Liver (tissue), 9 donors: Measurements from ENCODE around the gene GAB2. TPM values are rescaled to one million over a fixed set of nuclear protein-coding genes. Genes with fewer than 3 reads are reported as not detected.

Experiments
- DNase-seq: peaks from one replicate; pipeline ENCODE4 v3.0.0-alpha.2; 2017; ENCODE audit warnings: low spot score
- H3K27ac ChIP-seq, 2 donors: one replicate each; pipeline ENCODE4 v1.7.0; 2013; ENCODE audit warnings: inconsistent platforms in 2 of 2, low read length in 2 of 2, control low read depth in 1 of 2, low read depth in 1 of 2, mild to moderate bottlenecking in 1 of 2
- H3K27me3 ChIP-seq, 4 donors: one replicate each; pipeline versions ENCODE4 v1.6.1 to v1.7.0; 2013; ENCODE audit warnings: low read length in 3 of 4, inconsistent platforms in 1 of 4, mild to moderate bottlenecking in 1 of 4, moderate library complexity in 1 of 4; ENCODE audit not compliant: control insufficient read depth in 4 of 4, insufficient read depth in 4 of 4
- H3K36me3 ChIP-seq, 4 donors: one replicate each; pipeline versions ENCODE4 v1.6.1 to v1.7.0; 2013; ENCODE audit warnings: low read length in 3 of 4, mild to moderate bottlenecking in 3 of 4, low read depth in 1 of 4, moderate library complexity in 1 of 4; ENCODE audit not compliant: control insufficient read depth in 4 of 4, insufficient read depth in 3 of 4
- H3K4me1 ChIP-seq, 4 donors: one replicate each; pipeline versions ENCODE4 v1.6.1 to v1.7.0; 2013; ENCODE audit warnings: low read length in 3 of 4, mild to moderate bottlenecking in 3 of 4, moderate library complexity in 1 of 4; ENCODE audit not compliant: control insufficient read depth in 4 of 4, insufficient read depth in 4 of 4
- H3K4me3 ChIP-seq, 3 donors: one replicate each; pipeline versions ENCODE4 v1.6.1 to v1.7.0; 2013; ENCODE audit warnings: low read length in 3 of 3, control low read depth in 1 of 3, low read depth in 1 of 3, mild to moderate bottlenecking in 1 of 3
- H3K9ac ChIP-seq, 2 donors: one replicate each; pipeline ENCODE4 v1.7.0; 2013; ENCODE audit warnings: low read length in 2 of 2, mild to moderate bottlenecking in 2 of 2, moderate library complexity in 2 of 2, control low read depth in 1 of 2, low read depth in 1 of 2
- H3K9me3 ChIP-seq, 4 donors: one replicate each; pipeline versions ENCODE4 v1.6.1 to v1.7.0; 2013; ENCODE audit warnings: low read length in 3 of 4; ENCODE audit not compliant: control insufficient read depth in 4 of 4
- FOXA1 ChIP-seq: IDR thresholded peaks from 2 replicates; pipeline ENCODE4 v1.6.1; 2016; ENCODE audit warnings: antibody characterized with exemption
- FOXA2 ChIP-seq: IDR thresholded peaks from 2 replicates; pipeline ENCODE4 v1.6.1; 2016; ENCODE audit warnings: antibody characterized with exemption
- GABPA ChIP-seq, 2 donors: IDR thresholded peaks in 1 of 2; conservative IDR thresholded peaks in 1 of 2; 2 replicates each; pipeline ENCODE4 v1.6.1; 2016; ENCODE audit warnings: antibody characterized with exemption in 2 of 2, mild to moderate bottlenecking in 1 of 2, moderate library complexity in 1 of 2
- HNF4A ChIP-seq, 2 donors: conservative IDR thresholded peaks; 2 replicates each; pipeline ENCODE4 v1.6.1; 2016; ENCODE audit warnings: antibody characterized with exemption in 2 of 2, mild to moderate bottlenecking in 2 of 2
- JUND ChIP-seq, 2 donors: IDR thresholded peaks; 2 replicates each; pipeline ENCODE4 v1.6.1; 2016; ENCODE audit warnings: antibody characterized with exemption in 2 of 2
- NR2F2 ChIP-seq: IDR thresholded peaks from 2 replicates; pipeline ENCODE4 v1.6.1; 2016; ENCODE audit warnings: antibody characterized with exemption
- RAD21 ChIP-seq, 2 donors: IDR thresholded peaks; 2 replicates each; pipeline ENCODE4 v1.6.1; 2016; ENCODE audit warnings: antibody characterized with exemption in 2 of 2, mild to moderate bottlenecking in 2 of 2
- RXRA ChIP-seq, 2 donors: IDR thresholded peaks; 2 replicates each; pipeline ENCODE4 v1.6.1; 2017 to 2018; ENCODE audit warnings: antibody characterized with exemption in 2 of 2, mild to moderate bottlenecking in 1 of 2
- SP1 ChIP-seq: IDR thresholded peaks from 2 replicates; pipeline ENCODE4 v1.6.1; 2018; ENCODE audit warnings: antibody characterized with exemption, mild to moderate bottlenecking
- TAF1 ChIP-seq: conservative IDR thresholded peaks from 2 replicates; pipeline ENCODE4 v1.6.1; 2016; ENCODE audit warnings: antibody characterized with exemption, mild to moderate bottlenecking
- YY1 ChIP-seq: IDR thresholded peaks from 2 replicates; pipeline ENCODE4 v1.6.1; 2016; ENCODE audit warnings: antibody characterized with exemption, mild to moderate bottlenecking
- WGBS: extraction: QIAGEN DNeasy Blood & Tissue Kit; methylation state at CpG from one replicate; pipeline ENCODE4 v1.1.7; 2013; 5-methylcytosine and 5-hydroxymethylcytosine counted together
- polyA plus RNA-seq, 2 donors: library from polyadenylated mRNA; stranded (reverse) in 1 of 2; unstranded in 1 of 2; fragments of 200-250 nt in 1 of 2; fragments of >200 nt in 1 of 2; fragmentation: Nextera tagmentation in 1 of 2; extraction: Ambion mirVana in 1 of 2; gene quantifications; one replicate each; pipeline versions ENCODE4 v1.2.1 to v1.2.3, GENCODE V29; 2013 to 2015
- total RNA-seq, 2 donors: library from RNA; depleted of rRNA; stranded (reverse); fragments of >200 nt; gene quantifications; one replicate each; pipeline ENCODE4 v1.2.3, GENCODE V29; 2014
- TF ChIP-seq, protein P1 (sequence below): IDR thresholded peaks from 2 replicates; pipeline ENCODE4 v1.6.1; 2016; ENCODE audit warnings: antibody characterized with exemption, mild to moderate bottlenecking
- TF ChIP-seq, protein P2 (sequence below): IDR thresholded peaks from 2 replicates; pipeline ENCODE4 v1.6.1; 2016; ENCODE audit warnings: antibody characterized with exemption
- TF ChIP-seq, protein P3 (sequence below): IDR thresholded peaks from 2 replicates; pipeline ENCODE4 v1.6.1; 2016; ENCODE audit warnings: antibody characterized with exemption
- TF ChIP-seq, protein P4 (sequence below): fragments of 150-350 bp; IDR thresholded peaks from 2 replicates; pipeline ENCODE4 v1.5.1; 2017; ENCODE audit warnings: improper control_type of control experiment, low read depth, low read length; ENCODE audit not compliant: missing input control
- donor health status: healthy.
- donor health status: healthy.
- donor health status: healthy.
- donor health status: healthy.
- donor health status: healthy.

GAB2 gene
- total and polyA plus RNA-seq, 4 donors: 1.3 to 3.6 (median 2.5) TPM

DNA sequence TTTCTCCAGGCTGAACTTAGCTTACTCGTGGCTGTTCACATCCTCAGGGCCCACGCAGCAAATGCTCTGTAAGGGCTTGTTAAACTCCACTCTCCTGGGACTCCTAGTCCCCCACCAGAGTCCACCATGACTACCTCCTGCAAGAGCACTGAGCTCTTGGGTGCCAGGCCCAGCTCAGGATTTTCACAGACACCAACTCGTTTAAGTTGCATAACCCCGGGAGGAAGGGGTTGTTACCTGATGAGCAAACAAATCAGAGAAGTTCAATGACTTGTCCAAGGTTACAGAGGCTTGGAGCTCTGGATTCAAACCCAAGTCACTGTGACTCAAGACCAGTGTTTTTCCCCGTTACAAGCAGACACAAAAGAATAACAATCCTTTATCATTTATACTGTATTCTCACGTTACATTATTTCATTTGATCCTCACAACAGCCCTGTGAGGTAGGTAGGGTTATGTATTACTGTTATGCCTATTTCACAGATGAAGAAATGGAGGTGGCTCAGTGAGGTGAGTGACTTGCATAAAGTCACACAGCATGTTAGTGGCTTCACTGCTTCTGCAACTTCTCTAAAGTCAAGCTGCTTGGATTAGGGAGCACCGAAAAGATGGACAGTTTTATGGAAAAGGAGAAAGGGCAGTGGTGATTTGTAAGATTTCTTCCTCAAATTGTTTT is 246.6 kb downstream of the GAB2 start (continued):
- TF ChIP-seq, protein P1, sequence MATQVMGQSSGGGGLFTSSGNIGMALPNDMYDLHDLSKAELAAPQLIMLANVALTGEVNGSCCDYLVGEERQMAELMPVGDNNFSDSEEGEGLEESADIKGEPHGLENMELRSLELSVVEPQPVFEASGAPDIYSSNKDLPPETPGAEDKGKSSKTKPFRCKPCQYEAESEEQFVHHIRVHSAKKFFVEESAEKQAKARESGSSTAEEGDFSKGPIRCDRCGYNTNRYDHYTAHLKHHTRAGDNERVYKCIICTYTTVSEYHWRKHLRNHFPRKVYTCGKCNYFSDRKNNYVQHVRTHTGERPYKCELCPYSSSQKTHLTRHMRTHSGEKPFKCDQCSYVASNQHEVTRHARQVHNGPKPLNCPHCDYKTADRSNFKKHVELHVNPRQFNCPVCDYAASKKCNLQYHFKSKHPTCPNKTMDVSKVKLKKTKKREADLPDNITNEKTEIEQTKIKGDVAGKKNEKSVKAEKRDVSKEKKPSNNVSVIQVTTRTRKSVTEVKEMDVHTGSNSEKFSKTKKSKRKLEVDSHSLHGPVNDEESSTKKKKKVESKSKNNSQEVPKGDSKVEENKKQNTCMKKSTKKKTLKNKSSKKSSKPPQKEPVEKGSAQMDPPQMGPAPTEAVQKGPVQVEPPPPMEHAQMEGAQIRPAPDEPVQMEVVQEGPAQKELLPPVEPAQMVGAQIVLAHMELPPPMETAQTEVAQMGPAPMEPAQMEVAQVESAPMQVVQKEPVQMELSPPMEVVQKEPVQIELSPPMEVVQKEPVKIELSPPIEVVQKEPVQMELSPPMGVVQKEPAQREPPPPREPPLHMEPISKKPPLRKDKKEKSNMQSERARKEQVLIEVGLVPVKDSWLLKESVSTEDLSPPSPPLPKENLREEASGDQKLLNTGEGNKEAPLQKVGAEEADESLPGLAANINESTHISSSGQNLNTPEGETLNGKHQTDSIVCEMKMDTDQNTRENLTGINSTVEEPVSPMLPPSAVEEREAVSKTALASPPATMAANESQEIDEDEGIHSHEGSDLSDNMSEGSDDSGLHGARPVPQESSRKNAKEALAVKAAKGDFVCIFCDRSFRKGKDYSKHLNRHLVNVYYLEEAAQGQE: peak; percentile 92
- TF ChIP-seq RAD21 (IDR thresholded peaks at IDR 0.05) (peak; percentile 51 to 60), NR2F2 (no peak)

DNA sequence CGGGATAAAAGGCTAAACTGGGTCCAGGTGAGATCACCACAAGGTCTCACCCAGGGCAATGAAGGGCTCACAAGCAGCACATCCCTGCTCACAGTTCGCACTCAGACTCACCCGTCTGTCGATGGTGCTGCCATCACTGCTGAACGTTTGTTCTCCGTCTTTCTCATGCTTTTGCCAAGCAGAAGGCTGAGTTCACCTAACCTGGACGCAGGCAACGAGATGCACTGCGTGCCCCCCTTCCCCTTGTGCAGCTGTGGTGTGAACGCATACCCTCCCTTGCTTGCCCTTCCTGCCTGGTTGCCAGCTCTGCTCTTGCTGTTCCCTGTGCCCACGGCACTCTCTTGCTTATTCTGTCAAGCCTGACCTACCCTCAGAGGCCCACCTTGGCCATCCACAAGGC is 247.2 kb downstream of the GAB2 start:
- Histone ChIP-seq H3K4me1 (peaks cover 0 to 29% (median 19%) of the 10 kb centered on the region in 4 donors), H3K9me3 (no peaks in the 10 kb centered on the region), H3K9ac (peak overlapping the region; percentile 87 to 95), H3K27ac (peak overlapping the region; percentile 94 to 97), H3K27me3 (no peaks in the 10 kb centered on the region), H3K4me3 (peak overlapping the region; percentile 57 to 94 (median 65)), H3K36me3 (peaks cover 3 to 14% (median 10%) of the 10 kb centered on the region in 4 donors)
- 36% methylated on average over 11 of the region's 11 CpGs for WGBS
- TF ChIP-seq FOXA2 (no peak), HNF4A (conservative IDR thresholded peaks at IDR 0.05) (no peak), NR2F2 (no peak), YY1 (no peak), JUND (IDR thresholded peaks at IDR 0.05) (no peak)
- DNase-seq: no peak

DNA sequence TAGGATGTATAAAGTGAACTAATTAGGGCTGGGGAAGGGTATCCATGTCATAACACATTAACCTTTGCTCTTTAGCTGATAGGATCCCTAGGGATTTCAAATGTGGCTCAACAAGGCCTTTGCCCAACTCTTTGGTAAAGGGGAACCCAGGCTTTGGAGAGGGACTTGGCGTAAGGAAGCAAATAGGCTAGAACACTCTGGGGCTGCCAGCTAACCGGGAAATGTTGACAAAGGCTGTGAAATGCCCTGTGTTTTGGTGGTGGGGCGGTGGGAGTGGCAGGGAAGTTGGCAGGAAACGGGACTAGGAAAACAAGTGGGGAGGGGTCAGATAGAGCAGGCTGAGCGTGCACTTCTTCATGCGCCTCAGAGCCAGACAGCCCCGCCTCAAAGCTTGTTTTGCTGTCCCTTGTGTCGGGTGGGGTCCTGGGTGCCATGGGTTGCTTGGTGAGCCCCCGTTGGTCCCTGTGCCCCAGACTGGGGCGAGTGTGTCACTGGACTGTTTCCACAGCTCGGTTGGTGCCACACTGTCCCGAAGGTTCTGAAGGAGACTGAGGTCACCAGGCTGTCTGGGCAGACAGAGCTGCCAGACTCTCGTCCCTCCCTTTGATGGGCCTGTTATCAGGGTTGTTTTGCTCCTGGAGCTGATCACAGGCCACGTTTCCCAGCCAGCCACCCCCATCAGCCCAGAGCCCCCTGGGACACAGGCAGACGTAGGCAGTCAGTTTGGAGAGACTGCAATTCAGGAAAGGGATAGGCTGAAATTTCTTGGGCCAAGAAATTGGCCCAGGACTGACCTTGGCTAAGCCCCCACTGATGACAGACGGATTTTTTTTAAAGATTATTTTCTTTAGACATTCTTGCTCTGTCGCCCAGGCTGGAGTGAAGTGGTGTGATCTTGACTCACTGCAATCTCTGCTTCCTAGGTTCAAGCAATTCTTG is 248.8 kb downstream of the GAB2 start:
- H3K27ac ChIP-seq: peak overlapping the region; percentile 94 to 97
- DNase-seq: no peak
- H3K36me3 ChIP-seq: peaks cover 2 to 9% (median 6%) of the 10 kb centered on the region in 4 donors
- no peaks in the 10 kb centered on the region for H3K27me3 ChIP-seq
- H3K9me3 ChIP-seq: no peaks in the 10 kb centered on the region
- WGBS: 20% methylated on average over 17 of the region's 17 CpGs
- peaks cover 4 to 35% (median 25%) of the 10 kb centered on the region in 4 donors for H3K4me1 ChIP-seq
- H3K4me3 ChIP-seq: peak overlapping the region; percentile 27 to 94 (median 57)
- H3K9ac ChIP-seq: peak overlapping the region; percentile 87 to 95
- TF ChIP-seq JUND (IDR thresholded peaks at IDR 0.05): peak in 1 of 2 donors; percentile 33
- TF ChIP-seq, protein P2, sequence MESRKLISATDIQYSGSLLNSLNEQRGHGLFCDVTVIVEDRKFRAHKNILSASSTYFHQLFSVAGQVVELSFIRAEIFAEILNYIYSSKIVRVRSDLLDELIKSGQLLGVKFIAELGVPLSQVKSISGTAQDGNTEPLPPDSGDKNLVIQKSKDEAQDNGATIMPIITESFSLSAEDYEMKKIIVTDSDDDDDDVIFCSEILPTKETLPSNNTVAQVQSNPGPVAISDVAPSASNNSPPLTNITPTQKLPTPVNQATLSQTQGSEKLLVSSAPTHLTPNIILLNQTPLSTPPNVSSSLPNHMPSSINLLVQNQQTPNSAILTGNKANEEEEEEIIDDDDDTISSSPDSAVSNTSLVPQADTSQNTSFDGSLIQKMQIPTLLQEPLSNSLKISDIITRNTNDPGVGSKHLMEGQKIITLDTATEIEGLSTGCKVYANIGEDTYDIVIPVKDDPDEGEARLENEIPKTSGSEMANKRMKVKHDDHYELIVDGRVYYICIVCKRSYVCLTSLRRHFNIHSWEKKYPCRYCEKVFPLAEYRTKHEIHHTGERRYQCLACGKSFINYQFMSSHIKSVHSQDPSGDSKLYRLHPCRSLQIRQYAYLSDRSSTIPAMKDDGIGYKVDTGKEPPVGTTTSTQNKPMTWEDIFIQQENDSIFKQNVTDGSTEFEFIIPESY: peak; percentile 74
- peak; percentile 73 for TF ChIP-seq FOXA1
- peak in 1 of 2 donors; percentile 47 for TF ChIP-seq GABPA (IDR thresholded peaks at IDR 0.05 in 1 of 2, conservative IDR thresholded peaks at IDR 0.05 in 1 of 2)
- no peak for TF ChIP-seq NR2F2
- peak; percentile 78 to 90 for TF ChIP-seq HNF4A (conservative IDR thresholded peaks at IDR 0.05)
- peak in 1 of 2 donors; percentile 33 for TF ChIP-seq RAD21 (IDR thresholded peaks at IDR 0.05)
- TF ChIP-seq RXRA (IDR thresholded peaks at IDR 0.05): peak; percentile 83 to 84
- TF ChIP-seq, protein P1: peak; percentile 38
- TF ChIP-seq, protein P3, sequence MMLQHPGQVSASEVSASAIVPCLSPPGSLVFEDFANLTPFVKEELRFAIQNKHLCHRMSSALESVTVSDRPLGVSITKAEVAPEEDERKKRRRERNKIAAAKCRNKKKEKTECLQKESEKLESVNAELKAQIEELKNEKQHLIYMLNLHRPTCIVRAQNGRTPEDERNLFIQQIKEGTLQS: no peak
- TF ChIP-seq, protein P4, sequence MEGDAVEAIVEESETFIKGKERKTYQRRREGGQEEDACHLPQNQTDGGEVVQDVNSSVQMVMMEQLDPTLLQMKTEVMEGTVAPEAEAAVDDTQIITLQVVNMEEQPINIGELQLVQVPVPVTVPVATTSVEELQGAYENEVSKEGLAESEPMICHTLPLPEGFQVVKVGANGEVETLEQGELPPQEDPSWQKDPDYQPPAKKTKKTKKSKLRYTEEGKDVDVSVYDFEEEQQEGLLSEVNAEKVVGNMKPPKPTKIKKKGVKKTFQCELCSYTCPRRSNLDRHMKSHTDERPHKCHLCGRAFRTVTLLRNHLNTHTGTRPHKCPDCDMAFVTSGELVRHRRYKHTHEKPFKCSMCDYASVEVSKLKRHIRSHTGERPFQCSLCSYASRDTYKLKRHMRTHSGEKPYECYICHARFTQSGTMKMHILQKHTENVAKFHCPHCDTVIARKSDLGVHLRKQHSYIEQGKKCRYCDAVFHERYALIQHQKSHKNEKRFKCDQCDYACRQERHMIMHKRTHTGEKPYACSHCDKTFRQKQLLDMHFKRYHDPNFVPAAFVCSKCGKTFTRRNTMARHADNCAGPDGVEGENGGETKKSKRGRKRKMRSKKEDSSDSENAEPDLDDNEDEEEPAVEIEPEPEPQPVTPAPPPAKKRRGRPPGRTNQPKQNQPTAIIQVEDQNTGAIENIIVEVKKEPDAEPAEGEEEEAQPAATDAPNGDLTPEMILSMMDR: no peak
- peak; percentile 80 for TF ChIP-seq TAF1
- peak; percentile 86 for TF ChIP-seq SP1
- peak; percentile 29 for TF ChIP-seq YY1
- peak; percentile 61 for TF ChIP-seq FOXA2
